A673 (cell line): ENCODE data around the gene MIER1. TPM values are rescaled to one million over a fixed set of nuclear protein-coding genes. Genes with fewer than 3 reads are reported as not detected.

Experiments used
- BruUV-seq: library from RNA; stranded (reverse); fragments of 400-500 nt; replicated peaks from 2 replicates; lab custom pipeline; 2021; lab: Mats Ljungman, UMichigan
- CTCF ChIA-PET: fragments of 300-600 bp; sonication (Branson Sonifier 250); formaldehyde crosslinking; loops from one replicate; lab custom pipeline; 2022; ENCODE audit warnings: antibody characterized with exemption; lab: Charles Lee
- POLR2A ChIA-PET: fragments of 300-600 bp; sonication (Branson Sonifier 250); formaldehyde crosslinking; loops from one replicate; lab custom pipeline; 2022; ENCODE audit warnings: antibody characterized with exemption; ENCODE audit not compliant: low non-redundant PET; lab: Charles Lee
- DNase-seq: peaks from one replicate; pipeline ENCODE4 v3.0.0-alpha.2; 2015; ENCODE audit warnings: low spot score
- H3K27ac ChIP-seq: fragments of 200-600 bp; sonication (generic); 2 replicates; pipeline ENCODE4 v1.5.1; 2016; ENCODE audit warnings: mixed run types, low read depth, mild to moderate bottlenecking, mixed read lengths, antibody characterized with exemption, low read length; ENCODE audit not compliant: poor library complexity, severe bottlenecking
- H3K27me3 ChIP-seq: fragments of 200-600 bp; sonication (generic); replicated peaks from 2 replicates; pipeline ENCODE4 v1.6.1; 2017; ENCODE audit warnings: mixed run types, low read depth, mild to moderate bottlenecking, mixed read lengths, antibody characterized with exemption, low read length; ENCODE audit not compliant: insufficient read depth, poor library complexity
- H3K36me3 ChIP-seq: fragments of 200-600 bp; sonication (generic); 2 replicates; pipeline ENCODE4 v1.6.1; 2016; ENCODE audit warnings: mixed run types, mild to moderate bottlenecking, mixed read lengths, antibody characterized with exemption, low read length; ENCODE audit not compliant: insufficient read depth, poor library complexity, severe bottlenecking
- H3K4me1 ChIP-seq: fragments of 200-600 bp; sonication (generic); 2 replicates; pipeline ENCODE4 v1.6.1; 2017; ENCODE audit warnings: mixed run types, mild to moderate bottlenecking, mixed read lengths, antibody characterized with exemption, low read length; ENCODE audit not compliant: insufficient read depth, poor library complexity, severe bottlenecking
- H3K4me3 ChIP-seq: fragments of 200-600 bp; sonication (generic); 2 replicates; pipeline ENCODE4 v1.5.1; 2016; ENCODE audit warnings: low read depth, mixed run types, mild to moderate bottlenecking, mixed read lengths, low read length; ENCODE audit not compliant: poor library complexity, severe bottlenecking
- H3K9me3 ChIP-seq: fragments of 200-600 bp; sonication (generic); 2 replicates; pipeline ENCODE4 v1.6.1; 2016; ENCODE audit warnings: mixed run types, low read depth, mild to moderate bottlenecking, mixed read lengths, antibody characterized with exemption, low read length; ENCODE audit not compliant: poor library complexity, severe bottlenecking
- CTCF ChIP-seq: fragments of 300-800, 200-600 bp; sonication (generic); conservative IDR thresholded peaks from 2 replicates; pipeline ENCODE4 v1.5.1; 2017; ENCODE audit warnings: low read depth, mild to moderate bottlenecking, antibody characterized with exemption, low read length, moderate library complexity, mixed read lengths
- EZH2 ChIP-seq: fragments of 200-600 bp; sonication (generic); IDR thresholded peaks from 2 replicates; pipeline ENCODE4 v1.6.1; 2017; ENCODE audit warnings: borderline replicate concordance, low read depth, mild to moderate bottlenecking, mixed read lengths, antibody characterized with exemption, low read length; ENCODE audit not compliant: poor library complexity, severe bottlenecking
- intact Hi-C: fragments of 100-400 bp; cut with micrococcal nuclease; formaldehyde crosslinking; loops from one replicate; pipeline ENCODE4 v1.10.0; 2022; ENCODE audit not compliant: unreplicated experiment
- total RNA-seq: library from RNA; stranded (reverse); gene quantifications from 2 replicates; pipeline ENCODE4 v1.2.3, GENCODE V29; 2021

The MIER1 gene
- total RNA-seq, 1 experiment from 2014 or later: 30.3 TPM

- no TSS peak for BruUV-seq
- ChIA-PET POLR2A (no interaction called here), CTCF (no interaction called here)
- TF ChIP-seq EZH2: no peak
- TF ChIP-seq CTCF: no peak
- Histone ChIP-seq H3K36me3 (peaks cover 23% of the 10 kb centered on the region), H3K4me3 (no peak overlapping the region), H3K27ac (no peak overlapping the region), H3K9me3 (no peaks in the 10 kb centered on the region), H3K27me3 (no peaks in the 10 kb centered on the region), H3K4me1 (no peaks in the 10 kb centered on the region)
- intact Hi-C loops: no loop called here
- no peak for DNase-seq
Observed at GRCh38 chr1:66944330-66945274, 19.8 kb downstream of the MIER1 start.

GRCh38 chr1:66945316-66945715, 20.5 kb downstream of the MIER1 start:
- no peaks in the 10 kb centered on the region for H3K9me3 ChIP-seq
- intact Hi-C loops: no loop called here
- ChIA-PET CTCF (no interaction called here), POLR2A (no interaction called here)
- BruUV-seq: no TSS peak
- no peaks in the 10 kb centered on the region for H3K4me1 ChIP-seq
- H3K27ac ChIP-seq: no peak overlapping the region
- no peak overlapping the region for H3K4me3 ChIP-seq
- H3K27me3 ChIP-seq: no peaks in the 10 kb centered on the region
- TF ChIP-seq EZH2: no peak
- peaks cover 23% of the 10 kb centered on the region for H3K36me3 ChIP-seq
- no peak for DNase-seq

DNA sequence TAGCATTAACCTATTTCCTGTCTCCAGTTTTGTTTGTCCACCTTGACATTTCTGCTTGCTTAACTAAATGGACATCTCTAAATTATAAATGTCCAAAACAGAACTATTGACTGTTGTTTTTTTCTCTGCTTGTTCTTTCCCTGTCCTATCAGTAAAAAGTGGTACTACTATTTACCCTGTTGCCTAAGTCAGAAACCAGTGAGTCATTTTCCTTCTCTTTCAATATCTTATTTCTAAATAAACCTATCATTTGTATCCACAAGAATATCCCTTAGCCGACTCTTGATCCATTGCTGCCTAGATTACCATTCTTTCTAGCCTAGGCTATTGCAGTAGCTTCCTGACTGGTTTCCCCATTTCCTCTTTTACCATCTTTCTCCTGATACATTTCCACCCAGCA, 22.5 kb downstream of the MIER1 start:
- POLR2A ChIA-PET: no interaction called here
- H3K36me3 ChIP-seq: peaks cover 19% of the 10 kb centered on the region
- intact Hi-C loops: no loop called here

More for the DNA sequence above, 22.5 kb downstream of the MIER1 start:
- Histone ChIP-seq H3K4me1 (no peaks in the 10 kb centered on the region), H3K27me3 (no peaks in the 10 kb centered on the region), H3K4me3 (no peak overlapping the region), H3K27ac (no peak overlapping the region), H3K9me3 (no peaks in the 10 kb centered on the region)
- CTCF ChIA-PET: no interaction called here
- DNase-seq: no peak
- BruUV-seq: no TSS peak
- TF ChIP-seq CTCF (no peak), EZH2 (no peak)
